Measurements from ENCODE around the gene COX4I2.
"Not testable (repeated sequence)": the region's sequence is repeated elsewhere in the genome, so short reads cannot be mapped to it uniquely, and the experiment has no call there.

COX4I2 gene

DNA sequence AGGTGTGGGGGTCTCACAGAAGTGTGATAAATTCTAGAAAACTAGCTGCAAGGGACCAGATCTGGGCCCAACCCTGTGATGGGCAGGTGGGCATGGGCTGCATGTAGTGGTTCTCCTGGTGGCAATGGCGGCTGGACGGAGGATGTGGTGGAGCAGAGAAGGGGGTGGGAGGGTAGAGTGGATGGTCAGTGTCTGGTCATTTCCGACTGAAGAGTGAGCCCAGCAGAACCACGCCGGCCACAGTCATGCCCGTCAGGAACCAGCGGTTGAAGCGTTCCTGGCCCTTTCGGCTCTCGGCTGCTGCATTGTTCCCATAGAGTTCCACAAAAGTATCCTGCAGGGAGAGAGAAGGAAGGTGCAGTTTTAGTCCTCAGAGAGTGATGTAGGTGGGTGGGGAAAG, 28.0 kb downstream of the COX4I2 start:
- Mint-ChIP-seq H3K4me1 (peaks cover 74% of the 10 kb centered on the region), H3K9me3 (no peaks in the 10 kb centered on the region), H3K36me3 (ENCODE audit: insufficient read depth) (peaks cover 22% of the 10 kb centered on the region), H3K27me3 (no peaks in the 10 kb centered on the region), H3K4me3 (peak overlapping the region; percentile 19), H3K27ac (ENCODE audit: low read depth) (peak overlapping the region; percentile 92)
- ATAC-seq (replicated peaks; ENCODE audit: extremely low read depth, poor library complexity, severe bottlenecking) (no peak), DNase-seq (ENCODE audit: low spot score in 2 of 2) (no peak)

DNA sequence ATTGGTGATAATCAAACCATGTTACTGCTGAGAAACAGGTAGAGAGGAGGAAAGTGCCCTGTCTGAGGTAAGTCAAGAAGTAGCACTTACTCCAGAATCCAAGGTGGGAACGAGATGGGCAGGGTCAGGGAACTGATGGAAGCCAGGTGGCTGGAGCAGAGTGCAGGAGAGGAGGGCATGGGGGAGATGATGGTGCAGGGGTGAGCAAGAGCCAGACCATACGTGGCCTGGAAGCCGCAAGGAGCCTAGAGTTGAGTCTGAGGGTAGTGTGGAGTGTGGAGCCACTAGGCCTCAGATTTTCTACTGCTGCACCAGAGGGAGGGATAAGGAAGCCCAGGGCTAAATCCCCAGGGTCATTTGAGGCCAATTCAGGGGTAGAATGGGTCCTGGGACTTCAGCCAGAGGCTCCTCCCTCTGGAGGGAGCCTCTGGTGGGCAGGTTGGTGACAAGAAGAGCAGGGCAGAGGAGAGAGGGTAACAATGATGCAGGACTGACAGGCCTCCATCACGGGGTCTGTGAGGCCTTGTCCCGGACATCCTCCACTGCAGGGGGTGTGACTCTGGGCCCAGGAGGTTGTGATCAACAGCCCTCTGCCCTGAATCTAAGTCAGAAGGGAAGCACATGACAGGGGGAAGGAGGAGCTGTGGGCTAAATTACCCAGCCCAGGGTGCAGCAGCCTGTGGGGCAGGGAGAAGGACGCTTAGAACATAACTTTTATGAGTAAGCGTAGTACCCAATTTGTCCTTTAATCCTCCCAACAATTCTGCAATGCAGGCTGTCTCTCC, 28.7 kb downstream of the COX4I2 start:
- peak; percentile 84 for ATAC-seq (replicated peaks; ENCODE audit: extremely low read depth, poor library complexity, severe bottlenecking)
- H3K4me1 Mint-ChIP-seq: peaks cover 75% of the 10 kb centered on the region
- H3K36me3 Mint-ChIP-seq (ENCODE audit: insufficient read depth): peaks cover 22% of the 10 kb centered on the region
- H3K27me3 Mint-ChIP-seq: no peaks in the 10 kb centered on the region
- peak in 1 of 2 donors; percentile 21 for DNase-seq (ENCODE audit: low spot score in 2 of 2)
- H3K9me3 Mint-ChIP-seq: no peaks in the 10 kb centered on the region
- H3K27ac Mint-ChIP-seq (ENCODE audit: low read depth): peak overlapping the region; percentile 92
- H3K4me3 Mint-ChIP-seq: peak overlapping the region; percentile 62

DNA sequence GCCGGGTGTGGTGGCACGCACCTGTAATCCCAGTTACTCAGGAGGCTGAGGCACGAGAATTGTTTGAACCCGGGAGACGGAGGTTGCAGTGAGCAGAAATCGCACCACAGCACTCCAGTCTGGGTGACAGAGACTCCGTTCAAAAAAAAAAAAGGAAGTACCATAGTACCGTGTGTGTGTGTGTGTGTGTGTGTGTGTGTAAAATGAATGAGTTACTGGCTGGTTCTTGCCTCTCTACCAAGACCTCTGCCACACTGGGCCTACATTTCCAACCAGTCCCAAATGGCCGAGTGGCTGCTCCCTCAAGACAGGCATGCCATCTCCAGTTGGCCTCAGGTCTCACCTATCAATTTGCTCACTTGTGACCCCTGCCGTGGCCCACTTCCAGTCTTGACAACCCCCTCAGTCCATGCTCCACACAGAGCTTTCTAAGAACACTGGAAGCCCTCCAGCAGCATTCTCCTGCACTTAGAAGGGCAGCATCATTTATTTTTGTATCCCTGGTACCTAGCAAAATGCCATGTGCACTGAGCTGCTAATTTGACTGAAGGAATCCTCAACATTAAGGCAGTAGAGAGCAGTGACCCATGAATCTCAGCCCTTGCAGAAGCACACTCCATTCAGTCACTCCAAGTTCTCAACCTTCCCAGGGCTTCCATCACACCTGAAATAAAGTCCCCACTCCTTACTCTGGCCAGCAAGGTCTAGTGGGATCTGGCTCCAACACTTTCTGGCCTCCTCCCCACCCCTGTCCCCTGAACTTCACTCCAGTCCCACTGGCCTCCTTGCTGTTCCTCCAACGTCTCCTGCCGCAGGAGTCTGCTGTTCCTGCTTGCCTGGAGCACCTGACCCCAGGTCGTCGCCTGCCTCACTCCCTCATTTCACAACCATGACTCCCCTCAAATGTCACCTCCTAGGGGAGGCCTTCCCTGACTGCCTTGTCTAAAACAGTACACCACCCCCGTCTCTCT, 29.9 kb downstream of the COX4I2 start:
- peak overlapping the region; percentile 92 for H3K27ac Mint-ChIP-seq (ENCODE audit: low read depth)
- ATAC-seq (replicated peaks; ENCODE audit: extremely low read depth, poor library complexity, severe bottlenecking) (no peak), DNase-seq (ENCODE audit: low spot score in 2 of 2) (no peak)
- peaks cover 16% of the 10 kb centered on the region for H3K36me3 Mint-ChIP-seq (ENCODE audit: insufficient read depth)
- H3K9me3 Mint-ChIP-seq: no peaks in the 10 kb centered on the region
- peaks cover 71% of the 10 kb centered on the region for H3K4me1 Mint-ChIP-seq
- no peaks in the 10 kb centered on the region for H3K27me3 Mint-ChIP-seq
- H3K4me3 Mint-ChIP-seq: peak overlapping the region; percentile 62

DNA sequence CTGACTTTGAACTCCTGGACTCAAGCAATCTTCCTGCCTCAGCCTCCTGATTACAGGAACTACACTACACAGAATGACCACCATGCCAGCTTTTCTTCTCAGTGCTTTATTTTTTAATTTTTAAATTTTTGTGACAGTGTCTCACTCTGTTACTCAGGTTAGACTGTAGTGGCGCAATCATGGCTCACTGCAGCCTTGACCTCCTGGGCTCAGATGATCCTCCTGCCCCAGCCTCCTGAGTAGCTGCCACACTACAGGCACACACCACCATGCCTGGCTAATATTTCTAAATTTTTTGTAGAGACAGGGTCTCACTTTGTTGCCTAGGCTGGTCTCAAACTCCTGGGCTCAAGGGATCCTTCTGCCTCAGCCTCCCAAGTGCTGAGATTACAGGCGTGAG, 31.2 kb downstream of the COX4I2 start:
- H3K9me3 Mint-ChIP-seq; H3K27me3 Mint-ChIP-seq; H3K4me3 Mint-ChIP-seq; ATAC-seq (replicated peaks; ENCODE audit: extremely low read depth, poor library complexity, severe bottlenecking); DNase-seq (ENCODE audit: low spot score in 2 of 2): not testable (repeated sequence)
- peak overlapping the region; percentile 92 for H3K27ac Mint-ChIP-seq (ENCODE audit: low read depth)
- peaks cover 69% of the 10 kb centered on the region for H3K4me1 Mint-ChIP-seq
- peaks cover 14% of the 10 kb centered on the region for H3K36me3 Mint-ChIP-seq (ENCODE audit: insufficient read depth)

DNA sequence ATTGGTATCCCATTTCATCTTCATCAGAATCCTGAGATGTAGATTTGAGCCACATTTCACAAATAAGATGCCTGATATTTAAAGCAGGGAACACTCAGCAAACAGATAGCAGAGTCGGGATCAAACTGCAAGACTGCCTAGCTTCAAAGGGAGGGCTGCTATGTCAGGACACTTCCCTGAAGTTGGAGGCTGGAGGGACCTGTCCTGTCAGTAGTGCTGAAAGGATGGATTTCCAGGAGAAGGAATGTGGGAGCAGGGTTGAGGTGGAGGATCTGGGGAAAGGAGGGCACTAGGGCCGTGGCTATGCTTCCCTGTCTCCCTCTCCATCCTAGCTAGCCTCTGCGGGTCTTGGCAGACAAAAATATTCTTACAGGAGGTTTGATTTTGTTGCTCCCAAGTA, 32.2 kb downstream of the COX4I2 start:
- Mint-ChIP-seq H3K9me3 (no peaks in the 10 kb centered on the region), H3K36me3 (ENCODE audit: insufficient read depth) (peaks cover 13% of the 10 kb centered on the region), H3K27me3 (no peaks in the 10 kb centered on the region), H3K27ac (ENCODE audit: low read depth) (peak overlapping the region; percentile 92), H3K4me1 (peaks cover 66% of the 10 kb centered on the region), H3K4me3 (no peak overlapping the region)
- DNase-seq (ENCODE audit: low spot score in 2 of 2) (no peak), ATAC-seq (replicated peaks; ENCODE audit: extremely low read depth, poor library complexity, severe bottlenecking) (no peak)

DNA sequence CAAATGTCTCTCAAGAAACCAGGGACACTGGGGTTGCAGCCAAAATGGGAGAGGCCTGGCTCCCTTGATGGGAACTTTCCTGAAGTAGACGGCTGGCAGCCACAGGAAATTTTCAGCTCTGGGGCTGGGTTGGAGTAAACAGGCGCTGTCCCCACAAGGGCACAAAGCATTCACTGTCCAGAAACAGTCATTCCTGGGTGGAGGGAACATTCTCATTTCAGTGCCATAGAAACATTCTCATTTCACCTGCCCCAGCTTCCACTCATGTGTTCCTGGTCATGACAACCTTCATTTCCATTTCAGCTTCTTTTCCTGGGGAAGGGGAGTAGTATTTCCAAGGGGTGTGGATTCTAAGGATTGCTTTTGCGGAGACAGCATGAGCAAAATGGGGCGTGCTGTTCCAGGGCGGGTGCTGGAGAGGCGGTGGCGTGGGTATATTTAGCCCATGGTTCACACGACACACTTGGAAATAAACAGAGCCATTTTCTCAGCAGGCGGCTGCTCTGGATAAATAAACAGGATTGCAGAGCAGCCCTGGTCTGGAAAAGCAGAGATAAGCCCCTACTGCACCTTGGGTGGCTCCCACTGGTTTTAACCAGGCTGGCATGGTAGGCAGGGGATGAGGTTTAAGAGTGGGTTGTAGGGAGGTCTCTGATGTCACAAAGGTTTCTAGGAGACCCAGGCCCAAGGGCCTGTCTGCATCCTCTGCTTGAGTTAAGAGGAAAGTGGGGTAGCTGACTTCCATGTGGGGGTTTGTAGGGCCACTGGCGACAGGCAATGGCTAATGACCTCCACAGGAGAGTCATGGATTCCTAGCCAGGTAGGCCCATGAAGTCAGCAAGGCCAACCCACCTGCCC, 32.9 kb downstream of the COX4I2 start:
- ATAC-seq (replicated peaks; ENCODE audit: extremely low read depth, poor library complexity, severe bottlenecking) (no peak), DNase-seq (ENCODE audit: low spot score in 2 of 2) (no peak)
- peaks cover 71% of the 10 kb centered on the region for H3K4me1 Mint-ChIP-seq
- peaks cover 14% of the 10 kb centered on the region for H3K36me3 Mint-ChIP-seq (ENCODE audit: insufficient read depth)
- H3K27me3 Mint-ChIP-seq: no peaks in the 10 kb centered on the region
- H3K4me3 Mint-ChIP-seq: no peak overlapping the region
- H3K9me3 Mint-ChIP-seq: no peaks in the 10 kb centered on the region
- peak overlapping the region; percentile 92 for H3K27ac Mint-ChIP-seq (ENCODE audit: low read depth)

DNA sequence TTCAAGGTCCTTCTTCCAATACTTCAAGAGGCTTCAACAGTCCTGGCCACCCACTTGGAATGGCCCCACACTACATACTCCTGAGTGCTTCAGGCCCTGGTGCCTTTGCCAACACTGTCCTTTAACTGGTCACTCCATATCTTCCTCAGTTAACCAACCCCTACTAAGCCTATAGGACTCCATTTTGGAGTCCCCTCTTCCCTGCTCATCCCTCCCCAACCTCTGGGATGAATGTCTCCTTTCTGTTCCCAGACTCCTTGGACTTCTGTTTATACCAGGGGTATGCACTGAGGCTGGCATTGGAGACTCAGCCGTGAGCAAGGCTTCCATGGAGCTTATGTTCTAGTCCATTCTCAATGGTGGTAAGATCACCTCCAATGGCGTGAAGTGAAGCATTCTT, 33.6 kb downstream of the COX4I2 start:
- Mint-ChIP-seq H3K27ac (ENCODE audit: low read depth) (peak overlapping the region; percentile 91), H3K36me3 (ENCODE audit: insufficient read depth) (peaks cover 13% of the 10 kb centered on the region), H3K27me3 (no peaks in the 10 kb centered on the region), H3K4me3 (no peak overlapping the region), H3K4me1 (peaks cover 71% of the 10 kb centered on the region), H3K9me3 (no peaks in the 10 kb centered on the region)
- DNase-seq (ENCODE audit: low spot score in 2 of 2) (no peak), ATAC-seq (replicated peaks; ENCODE audit: extremely low read depth, poor library complexity, severe bottlenecking) (no peak)

DNA sequence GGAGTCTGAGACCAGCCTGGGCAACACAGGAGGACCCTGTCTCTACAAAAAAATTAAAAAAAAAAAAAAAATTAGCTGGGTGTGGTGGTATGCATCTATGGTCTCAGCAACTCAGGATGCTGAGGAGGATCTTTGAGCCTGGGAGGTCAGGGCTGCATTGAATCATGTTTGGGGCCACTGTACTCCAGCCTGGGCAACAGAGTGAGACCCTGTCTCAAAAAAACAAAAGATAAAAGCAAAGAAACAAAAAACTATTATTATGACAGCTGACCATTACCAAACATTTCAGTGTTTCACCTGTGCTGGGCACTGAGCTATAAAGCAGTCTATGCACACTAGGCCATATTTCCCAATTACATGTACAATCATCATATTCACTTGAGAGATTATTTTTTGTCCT, 35.7 kb downstream of the COX4I2 start:
- Mint-ChIP-seq H3K4me3 (no peak overlapping the region), H3K36me3 (ENCODE audit: insufficient read depth) (peaks cover 10% of the 10 kb centered on the region)
- ATAC-seq (replicated peaks; ENCODE audit: extremely low read depth, poor library complexity, severe bottlenecking): no peak

DNA sequence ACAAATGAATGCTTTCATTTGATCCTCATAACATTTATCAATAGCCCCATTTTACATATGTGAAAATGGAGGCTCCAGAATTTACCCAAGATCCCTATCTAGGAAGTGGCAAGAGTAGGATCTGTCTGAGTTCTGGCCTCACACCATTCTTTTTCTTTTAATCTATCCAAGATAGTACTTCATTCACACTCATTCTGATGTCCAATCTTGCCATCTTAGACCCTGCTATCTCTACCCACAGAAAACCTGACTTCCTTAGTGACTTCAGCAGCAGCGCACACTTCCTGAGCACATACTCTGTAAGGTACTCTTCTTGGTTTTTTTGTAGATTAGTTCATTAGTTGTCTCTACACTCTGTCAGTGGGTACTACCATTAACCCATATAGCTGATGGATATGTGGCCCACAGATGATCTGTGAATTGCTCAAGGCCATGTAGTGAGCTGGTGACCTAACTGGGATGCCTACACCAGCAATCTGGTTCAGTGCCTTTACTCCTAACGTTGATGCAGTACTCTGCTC, 36.3 kb downstream of the COX4I2 start:
- no peaks in the 10 kb centered on the region for H3K27me3 Mint-ChIP-seq
- peak overlapping the region; percentile 98 for H3K27ac Mint-ChIP-seq (ENCODE audit: low read depth)
- H3K4me3 Mint-ChIP-seq: peak overlapping the region; percentile 97
- H3K36me3 Mint-ChIP-seq (ENCODE audit: insufficient read depth): peaks cover 10% of the 10 kb centered on the region
- ATAC-seq (replicated peaks; ENCODE audit: extremely low read depth, poor library complexity, severe bottlenecking) (peak; percentile 44), DNase-seq (ENCODE audit: low spot score in 2 of 2) (no peak)
- H3K4me1 Mint-ChIP-seq: peaks cover 76% of the 10 kb centered on the region
- no peaks in the 10 kb centered on the region for H3K9me3 Mint-ChIP-seq

More for the DNA sequence above, 35.7 kb downstream of the COX4I2 start:
- no peaks in the 10 kb centered on the region for H3K9me3 Mint-ChIP-seq
- peak overlapping the region; percentile 98 for H3K27ac Mint-ChIP-seq (ENCODE audit: low read depth)
- no peaks in the 10 kb centered on the region for H3K27me3 Mint-ChIP-seq
- DNase-seq (ENCODE audit: low spot score in 2 of 2): no peak
- peaks cover 70% of the 10 kb centered on the region for H3K4me1 Mint-ChIP-seq

DNA sequence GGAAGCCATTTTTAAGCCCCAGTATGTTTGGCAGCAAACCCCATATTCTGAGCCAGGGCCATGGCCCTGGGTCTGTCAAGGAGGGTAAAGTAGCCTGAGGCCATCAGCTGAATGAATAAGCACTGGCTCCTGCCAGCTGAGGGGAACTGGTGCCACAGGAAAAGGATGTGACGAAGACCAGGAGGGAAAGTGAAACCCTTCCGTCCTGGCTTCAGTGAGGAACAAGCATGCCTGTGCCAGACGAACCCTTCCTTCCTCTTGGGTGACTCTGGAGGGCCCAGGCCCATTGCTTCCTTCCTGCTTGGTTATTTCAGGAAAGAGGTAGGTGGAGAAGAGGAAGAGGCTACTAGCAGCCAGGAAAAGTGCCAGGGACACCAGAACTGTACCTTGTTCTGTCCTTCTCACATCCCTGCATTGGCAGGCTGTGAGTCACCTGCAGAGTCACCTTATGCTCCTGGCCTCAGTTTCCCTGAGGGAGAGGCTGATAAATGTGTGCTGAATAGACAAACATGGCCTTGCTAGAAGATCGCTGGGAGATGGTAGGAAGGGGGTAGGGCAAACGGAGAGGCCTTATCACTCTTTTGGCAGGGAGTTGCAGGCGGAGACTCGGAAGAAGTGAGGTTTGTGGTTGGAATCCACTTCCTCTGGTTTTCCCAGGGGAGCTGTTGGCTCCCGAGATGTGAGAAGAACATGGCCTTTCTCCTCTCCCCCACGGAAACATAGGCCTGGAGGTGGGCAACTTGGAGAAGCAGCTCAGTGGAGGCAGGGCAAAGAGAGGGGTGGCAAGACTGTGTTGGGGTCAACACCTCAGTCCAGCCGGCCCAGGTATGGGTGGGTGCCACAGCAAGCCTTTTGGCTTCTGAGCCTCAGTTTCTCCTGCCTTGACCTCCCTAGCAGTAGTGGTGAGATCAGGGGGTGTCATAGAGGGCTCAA, 37.4 kb downstream of the COX4I2 start:
- H3K27me3 Mint-ChIP-seq: no peaks in the 10 kb centered on the region
- H3K4me3 Mint-ChIP-seq: peak overlapping the region; percentile 97
- peaks cover 10% of the 10 kb centered on the region for H3K36me3 Mint-ChIP-seq (ENCODE audit: insufficient read depth)
- peak; percentile 27 to 50 for DNase-seq (ENCODE audit: low spot score in 2 of 2)
- peaks cover 77% of the 10 kb centered on the region for H3K4me1 Mint-ChIP-seq
- H3K9me3 Mint-ChIP-seq: no peaks in the 10 kb centered on the region
- peak overlapping the region; percentile 98 for H3K27ac Mint-ChIP-seq (ENCODE audit: low read depth)
- peak; percentile 78 for ATAC-seq (replicated peaks; ENCODE audit: extremely low read depth, poor library complexity, severe bottlenecking)

Data from central memory CD8-positive, alpha-beta T cell (primary cell).